T-cell (primary cell): Measurements from ENCODE around the gene SH3BP4. TPM values are rescaled to one million over a fixed set of nuclear protein-coding genes. Genes with fewer than 3 reads are reported as not detected.

ENCODE experiments used
- ATAC-seq, 4 experiments: fragments of 200-7000 bp in 3 of 4; fragments of 150-1000 bp in 1 of 4; cut with Tn5 transposase; replicated peaks in 1 of 4; 1 replicate in 3 of 4; 2 replicates in 1 of 4; pipeline ENCODE4 v1.10.0; 2021; ENCODE audit warnings: moderate library complexity in 3 of 4, mild to moderate bottlenecking in 2 of 4, moderate number of reproducible peaks in 1 of 4
- CTCF ChIA-PET, 2 donors: fragments of 300-600 bp; sonication (Branson Sonifier 250); formaldehyde crosslinking; loops; one replicate each; lab custom pipeline; 2022; ENCODE audit warnings: antibody characterized with exemption in 2 of 2; lab: Charles Lee
- POLR2A ChIA-PET, 2 donors: fragments of 300-600 bp; sonication (Branson Sonifier 250); formaldehyde crosslinking; loops; one replicate each; lab custom pipeline; 2022; ENCODE audit warnings: antibody characterized with exemption in 2 of 2; lab: Charles Lee
- DNase-seq, 35 experiments: peaks; one replicate each; pipeline versions ENCODE4 v3.0.0 to v3.0.0-alpha.2; 2013 to 2023
- H3K27ac ChIP-seq: one replicate; pipeline ENCODE4 v1.5.1; 2013; ENCODE audit warnings: low read length
- H3K27me3 ChIP-seq, 2 experiments: replicated peaks in 1 of 2; 1 replicate in 1 of 2; 2 replicates in 1 of 2; pipeline versions ENCODE4 v1.6.1 to v1.7.0; 2013; ENCODE audit warnings: low read length in 1 of 2, mixed read lengths in 1 of 2; ENCODE audit not compliant: control insufficient read depth in 2 of 2, insufficient read depth in 2 of 2; ENCODE audit errors: extremely low read depth in 1 of 2
- H3K36me3 ChIP-seq, 2 donors: 1 replicate in 1 of 2; 2 replicates in 1 of 2; pipeline versions ENCODE4 v1.6.1 to v1.7.0; 2013; ENCODE audit warnings: low read length in 1 of 2; ENCODE audit not compliant: control insufficient read depth in 2 of 2, insufficient read depth in 1 of 2; ENCODE audit errors: extremely low read depth in 1 of 2
- H3K4me1 ChIP-seq, 2 experiments: 1 replicate in 1 of 2; 2 replicates in 1 of 2; pipeline versions ENCODE4 v1.6.1 to v1.7.0; 2013; ENCODE audit warnings: low read length in 2 of 2, mixed read lengths in 1 of 2; ENCODE audit not compliant: insufficient read depth in 2 of 2, control insufficient read depth in 1 of 2; ENCODE audit errors: extremely low read depth in 1 of 2
- H3K4me3 ChIP-seq, 2 donors: 1 replicate in 1 of 2; 2 replicates in 1 of 2; pipeline versions ENCODE4 v1.5.1 to v1.7.0; 2013; ENCODE audit warnings: mild to moderate bottlenecking in 2 of 2, low read length in 1 of 2, moderate library complexity in 1 of 2; ENCODE audit not compliant: control insufficient read depth in 1 of 2; ENCODE audit errors: extremely low read depth in 1 of 2
- H3K9me3 ChIP-seq: 2 replicates; pipeline ENCODE4 v1.7.0; 2013
- H3K27ac Mint-ChIP-seq, 2 donors: one replicate each; pipeline ENCODE4 v1.8.0; 2020 to 2021; ENCODE audit warnings: mild to moderate bottlenecking in 2 of 2, mixed read lengths in 2 of 2
- H3K27me3 Mint-ChIP-seq, 2 donors: one replicate each; pipeline ENCODE4 v1.8.0; 2021 to 2022; ENCODE audit warnings: mixed read lengths in 2 of 2
- H3K36me3 Mint-ChIP-seq: one replicate; pipeline ENCODE4 v1.8.0; 2021; ENCODE audit warnings: mixed read lengths
- H3K4me1 Mint-ChIP-seq, 3 donors: one replicate each; pipeline ENCODE4 v1.8.0; 2020 to 2022; ENCODE audit warnings: mixed read lengths in 3 of 3, mild to moderate bottlenecking in 1 of 3
- H3K4me3 Mint-ChIP-seq, 3 donors: one replicate each; pipeline ENCODE4 v1.8.0; 2020 to 2022; ENCODE audit warnings: mild to moderate bottlenecking in 3 of 3, mixed read lengths in 3 of 3, moderate library complexity in 3 of 3
- H3K9me3 Mint-ChIP-seq, 3 donors: one replicate each; pipeline ENCODE4 v1.8.0; 2020 to 2022; ENCODE audit warnings: mixed read lengths in 3 of 3
- WGBS: methylation state at CpG from one replicate; pipeline ENCODE4 v1.1.5; 2013; ENCODE audit warnings: missing lambda C conversion rate; ENCODE audit not compliant: insufficient coverage; 5-methylcytosine and 5-hydroxymethylcytosine counted together
- total RNA-seq, 35 experiments: library from RNA in 6 of 35; stranded (reverse) in 6 of 35; fragments of 120-200 nt in 1 of 35; gene quantifications; one replicate each; pipeline versions ENCODE4 v1.2.1 to v1.2.4 and lab custom pipeline; 2013 to 2026

Gene SH3BP4
- total RNA-seq, 5 donors from 2014 or later (not counting 1 experiment from before 2014, with no cell fraction given), result 0.14 to 1.3 (median 0.50) TPM

DNA sequence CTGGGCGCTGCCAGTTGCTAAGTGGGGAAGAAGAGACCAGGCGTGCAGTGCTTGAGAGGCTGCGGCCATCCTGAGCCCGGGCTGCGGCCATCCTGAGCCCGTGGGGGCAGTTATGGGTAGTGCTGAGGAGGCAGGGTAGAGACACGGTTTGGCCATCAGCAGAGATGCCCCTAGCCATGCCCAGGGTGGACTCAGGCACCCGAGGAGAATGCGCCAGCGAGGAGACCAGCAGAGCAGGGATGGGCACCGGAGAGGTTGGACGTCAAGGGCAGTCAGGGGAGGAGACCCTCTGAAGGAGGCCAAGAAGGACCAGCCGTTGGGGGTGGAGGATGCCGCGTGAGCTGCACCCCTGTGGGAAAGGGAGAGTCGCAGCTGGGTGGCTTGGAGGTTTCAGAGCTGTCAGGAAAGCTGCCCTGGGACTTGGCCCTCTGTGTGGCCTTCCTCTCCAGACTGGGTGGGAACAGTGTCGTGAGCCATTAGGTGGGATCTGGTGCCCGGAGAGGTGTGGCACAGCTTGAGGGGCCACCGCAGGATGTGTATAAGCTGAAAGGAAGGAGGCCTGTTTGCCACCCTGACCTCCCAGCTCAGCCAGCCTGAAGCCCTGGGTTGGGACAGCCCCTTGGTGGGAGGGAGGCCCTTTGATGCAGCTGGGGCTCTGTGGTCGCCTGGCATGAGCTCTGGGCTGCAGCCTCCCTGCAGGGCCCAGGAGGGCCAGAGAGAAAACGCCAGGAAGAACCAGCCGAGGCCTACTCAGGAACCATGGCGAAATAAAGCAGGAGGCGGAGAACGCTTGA is 56.0 kb downstream of the SH3BP4 start:
- Histone ChIP-seq H3K36me3 (no peaks in the 10 kb centered on the region), H3K27me3 (peaks cover 0 to 25% of the 10 kb centered on the region in 2 experiments), H3K27ac (no peak overlapping the region), H3K9me3 (no peaks in the 10 kb centered on the region), H3K4me1 (no peaks in the 10 kb centered on the region), H3K4me3 (no peak overlapping the region)
- POLR2A ChIA-PET, result no interaction called here
- WGBS, result 75% methylated on average over 21 of the region's 25 CpGs
- ATAC-seq (no peak), DNase-seq (no peak)
- no peak overlapping the region for H3K4me3 Mint-ChIP-seq
- no peak overlapping the region for H3K27ac Mint-ChIP-seq
- CTCF ChIA-PET, result no interaction called here
- H3K27me3 Mint-ChIP-seq, result peaks cover 0 to 2% of the 10 kb centered on the region in 2 donors
- no peaks in the 10 kb centered on the region for H3K36me3 Mint-ChIP-seq
- no peaks in the 10 kb centered on the region for H3K9me3 Mint-ChIP-seq
- H3K4me1 Mint-ChIP-seq, result no peaks in the 10 kb centered on the region

- H3K27me3 ChIP-seq, result peaks cover 0 to 21% of the 10 kb centered on the region in 2 experiments
- Mint-ChIP-seq H3K4me3 (no peak overlapping the region), H3K36me3 (no peaks in the 10 kb centered on the region), H3K27me3 (peaks cover 0 to 2% of the 10 kb centered on the region in 2 donors), H3K9me3 (no peaks in the 10 kb centered on the region), H3K27ac (no peak overlapping the region), H3K4me1 (no peaks in the 10 kb centered on the region)
- ATAC-seq (no peak), DNase-seq (no peak)
- H3K9me3 ChIP-seq, result no peaks in the 10 kb centered on the region
- H3K4me3 ChIP-seq, result no peak overlapping the region
- no peak overlapping the region for H3K27ac ChIP-seq
- no peaks in the 10 kb centered on the region for H3K4me1 ChIP-seq
- ChIA-PET CTCF (no interaction called here), POLR2A (no interaction called here)
- WGBS, result 77% methylated on average over 3 of the region's 6 CpGs
- no peaks in the 10 kb centered on the region for H3K36me3 ChIP-seq
These were observed 56.8 kb downstream of the SH3BP4 start for GRCh38 chr2:235008584-235009044.

GRCh38 chr2:235009081-235009480 is 57.3 kb downstream of the SH3BP4 start:
- ATAC-seq, result no peak
- Mint-ChIP-seq H3K27me3 (peaks cover 0 to 2% of the 10 kb centered on the region in 2 donors), H3K4me3 (no peak overlapping the region), H3K9me3 (no peaks in the 10 kb centered on the region), H3K27ac (no peak overlapping the region), H3K36me3 (no peaks in the 10 kb centered on the region), H3K4me1 (no peaks in the 10 kb centered on the region)
- 72% methylated on average over 5 of the region's 6 CpGs for WGBS
- ChIA-PET POLR2A (no interaction called here), CTCF (no interaction called here)
- no peak overlapping the region for H3K4me3 ChIP-seq
- peaks cover 0 to 18% of the 10 kb centered on the region in 2 experiments for H3K27me3 ChIP-seq
- no peaks in the 10 kb centered on the region for H3K4me1 ChIP-seq
- H3K27ac ChIP-seq, result no peak overlapping the region
- H3K9me3 ChIP-seq, result no peaks in the 10 kb centered on the region
- DNase-seq, result no peak
- no peaks in the 10 kb centered on the region for H3K36me3 ChIP-seq

DNA sequence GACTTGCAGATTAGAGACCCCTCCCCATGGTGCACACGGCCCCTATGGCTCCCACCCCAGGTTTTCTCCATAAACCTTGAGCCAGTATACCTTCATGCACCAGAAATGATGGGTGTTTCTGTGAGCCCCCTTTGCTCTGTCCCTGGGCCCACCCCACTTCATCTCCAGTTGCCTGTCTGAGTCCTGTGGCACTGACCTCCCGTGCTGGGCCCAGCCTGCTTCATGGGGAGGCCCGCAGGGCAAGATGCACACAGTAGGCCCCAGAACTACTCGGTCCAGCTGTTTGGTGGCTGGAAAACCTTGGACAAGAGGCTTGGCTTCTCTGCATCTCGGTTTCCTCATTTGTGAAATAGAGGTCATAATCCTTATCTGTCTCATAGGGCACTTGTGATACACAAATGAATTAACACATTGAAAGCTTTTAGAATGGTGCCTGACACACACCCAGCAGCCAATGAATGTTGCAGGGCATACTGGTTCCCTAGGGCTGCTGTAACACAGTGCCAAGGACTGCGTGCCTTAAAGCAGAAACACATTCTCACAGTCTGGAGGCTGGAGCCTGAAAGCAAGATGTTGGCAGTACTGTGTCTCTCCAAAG is 58.4 kb downstream of the SH3BP4 start:
- Mint-ChIP-seq H3K4me1 (no peaks in the 10 kb centered on the region), H3K9me3 (peaks cover 0 to under 1% (median under 1%) of the 10 kb centered on the region in 3 donors), H3K4me3 (no peak overlapping the region), H3K36me3 (no peaks in the 10 kb centered on the region), H3K27ac (no peak overlapping the region), H3K27me3 (peaks cover 0 to 2% of the 10 kb centered on the region in 2 donors)
- DNase-seq (no peak), ATAC-seq (no peak)
- CTCF ChIA-PET, result no interaction called here
- no peaks in the 10 kb centered on the region for H3K4me1 ChIP-seq
- H3K9me3 ChIP-seq, result no peaks in the 10 kb centered on the region
- no peaks in the 10 kb centered on the region for H3K36me3 ChIP-seq
- POLR2A ChIA-PET, result no interaction called here
- 74% methylated on average over 4 of the region's 6 CpGs for WGBS
- no peak overlapping the region for H3K27ac ChIP-seq
- H3K27me3 ChIP-seq, result peaks cover 0 to 14% of the 10 kb centered on the region in 2 experiments
- H3K4me3 ChIP-seq, result no peak overlapping the region

- H3K36me3 ChIP-seq, result no peaks in the 10 kb centered on the region
- H3K4me1 ChIP-seq, result no peaks in the 10 kb centered on the region
- no peaks in the 10 kb centered on the region for H3K36me3 Mint-ChIP-seq
- POLR2A ChIA-PET, result no interaction called here
- CTCF ChIA-PET, result no interaction called here
- DNase-seq (no peak), ATAC-seq (no peak)
- H3K4me3 ChIP-seq, result no peak overlapping the region
- H3K27ac Mint-ChIP-seq, result no peak overlapping the region
- no peak overlapping the region for H3K27ac ChIP-seq
- H3K27me3 Mint-ChIP-seq, result peaks cover 0 to 4% of the 10 kb centered on the region in 2 donors
- no peaks in the 10 kb centered on the region for H3K4me1 Mint-ChIP-seq
- H3K9me3 ChIP-seq, result no peaks in the 10 kb centered on the region
- H3K9me3 Mint-ChIP-seq, result peaks cover 3 to 7% (median 6%) of the 10 kb centered on the region in 3 donors
- WGBS, result 95% methylated on average over 4 of the region's 5 CpGs
- H3K27me3 ChIP-seq, result peaks cover 0 to 3% of the 10 kb centered on the region in 2 experiments
- no peak overlapping the region for H3K4me3 Mint-ChIP-seq
These were observed 59.8 kb downstream of the SH3BP4 start for GRCh38 chr2:235011607-235011928.

GRCh38 chr2:235011929-235012631 is 60.3 kb downstream of the SH3BP4 start:
- no peak for DNase-seq
- H3K4me1 Mint-ChIP-seq, result no peaks in the 10 kb centered on the region
- H3K27me3 ChIP-seq, result peaks cover 0 to 3% of the 10 kb centered on the region in 2 experiments
- H3K36me3 Mint-ChIP-seq, result no peaks in the 10 kb centered on the region
- no peaks in the 10 kb centered on the region for H3K36me3 ChIP-seq
- H3K9me3 ChIP-seq, result no peaks in the 10 kb centered on the region
- POLR2A ChIA-PET, result no interaction called here
- no peak overlapping the region for H3K27ac ChIP-seq
- H3K9me3 Mint-ChIP-seq, result peaks cover 3 to 7% (median 6%) of the 10 kb centered on the region in 3 donors
- CTCF ChIA-PET, result no interaction called here
- no peaks in the 10 kb centered on the region for H3K4me1 ChIP-seq
- no peak for ATAC-seq
- H3K27ac Mint-ChIP-seq, result no peak overlapping the region
- no peak overlapping the region for H3K4me3 ChIP-seq
- peaks cover 0 to 4% of the 10 kb centered on the region in 2 donors for H3K27me3 Mint-ChIP-seq
- H3K4me3 Mint-ChIP-seq, result no peak overlapping the region
- WGBS, result 86% methylated on average over 9 of the region's 15 CpGs
